DMS 273 (cell line): ENCODE results near the gene CD1C.
"Not testable (repeated sequence)": the region's sequence is repeated elsewhere in the genome, so short reads cannot be mapped to it uniquely, and the experiment has no call there.

Source experiments
- DNase-seq: peaks from one replicate; lab custom pipeline; 2025; ENCODE audit not compliant: unreplicated experiment; lab: John Stamatoyannopoulos, UW

The CD1C gene

DNA sequence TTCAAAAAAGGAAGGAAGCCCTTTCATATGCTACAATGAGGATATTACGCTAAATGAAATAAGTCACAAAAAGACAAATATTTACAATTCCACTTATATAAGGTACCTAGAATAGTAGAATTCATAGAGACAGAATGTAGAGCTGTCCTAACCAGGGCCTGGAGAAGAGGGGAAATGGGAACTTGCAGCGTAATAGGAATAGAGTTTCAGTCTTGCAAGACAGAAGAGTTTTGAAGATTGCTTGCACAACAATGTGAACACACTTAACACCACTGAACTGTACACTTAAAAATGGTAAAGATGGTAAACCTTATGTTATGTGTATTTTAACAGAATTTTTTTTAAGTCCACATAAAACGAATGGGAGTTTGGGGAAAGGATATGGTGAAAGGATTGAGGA lies 38.7 kb downstream of the CD1C start:
- no peak for DNase-seq

DNA sequence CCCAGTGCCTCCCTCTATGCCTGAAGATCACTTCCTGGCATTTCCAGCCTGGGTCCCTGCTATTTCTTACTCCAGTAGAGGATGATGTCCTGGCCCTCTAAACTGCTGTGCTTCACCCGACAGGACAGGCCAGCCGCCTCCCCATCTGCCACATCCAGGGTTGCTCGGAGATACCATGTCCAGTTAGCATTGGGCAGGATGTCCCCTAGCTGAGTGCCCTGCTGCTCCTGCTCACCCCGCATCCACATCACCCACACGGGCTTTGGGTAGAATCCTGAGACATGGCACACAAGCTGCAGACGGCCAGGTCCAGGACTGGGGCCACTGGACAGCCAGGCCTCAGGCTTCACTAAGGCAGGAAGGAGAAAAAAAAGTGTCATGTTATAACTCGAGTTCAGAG lies 39.6 kb downstream of the CD1C start:
- no peak for DNase-seq

DNA sequence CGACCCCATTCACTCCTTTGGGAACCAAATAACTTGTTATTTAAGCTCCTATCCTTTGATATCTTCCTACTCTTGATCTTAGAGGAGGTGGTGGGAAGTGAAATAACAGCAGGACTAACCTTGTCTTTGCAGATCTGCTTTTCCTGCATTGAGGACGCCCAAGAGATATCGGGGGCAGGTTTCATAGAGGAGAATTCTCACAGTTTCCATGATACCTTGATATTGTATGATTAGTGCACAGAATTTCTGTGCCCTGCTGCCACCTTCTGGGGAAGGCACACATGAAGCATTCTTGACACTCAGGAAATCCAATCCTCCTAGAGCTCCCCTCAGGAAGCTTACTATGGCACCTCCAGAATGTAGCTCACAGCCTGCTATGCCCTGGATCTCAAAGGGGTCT lies 40.0 kb downstream of the CD1C start:
- DNase-seq: peak; percentile 16

DNA sequence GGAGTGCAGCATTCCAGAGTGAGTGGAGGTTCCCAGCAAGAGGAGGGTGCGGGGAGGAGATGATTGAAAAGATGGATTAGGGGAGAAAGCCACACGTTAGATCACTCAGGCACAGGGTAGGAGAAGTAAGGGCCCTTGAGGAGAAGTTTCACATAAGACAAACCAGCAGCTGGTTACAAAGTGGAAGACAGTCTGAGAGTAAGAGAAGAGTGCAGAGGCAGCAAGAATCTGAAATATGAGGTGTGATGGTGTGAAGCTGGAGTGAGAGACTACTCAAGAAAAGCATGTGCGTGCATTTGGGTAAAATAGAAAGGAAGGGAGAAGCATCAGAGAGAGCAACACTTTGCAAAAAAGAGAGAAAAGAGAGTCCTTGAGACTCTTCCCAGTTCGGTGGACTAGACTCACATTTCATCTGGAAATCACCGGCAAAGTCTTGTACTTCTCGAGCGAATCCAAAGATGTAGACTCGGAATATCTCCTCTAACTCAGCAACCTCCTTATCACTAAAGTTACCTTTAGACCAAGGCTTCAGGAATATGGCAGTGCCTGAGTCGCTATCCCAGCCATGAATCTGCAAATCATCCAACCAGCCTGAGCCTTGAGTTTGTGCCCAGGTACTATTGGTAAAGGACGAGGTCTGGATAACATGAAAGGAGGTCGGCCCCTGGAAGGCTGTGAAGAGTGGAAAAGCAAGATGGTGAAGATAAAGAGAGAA lies 40.8 kb downstream of the CD1C start:
- no peak for DNase-seq

DNA sequence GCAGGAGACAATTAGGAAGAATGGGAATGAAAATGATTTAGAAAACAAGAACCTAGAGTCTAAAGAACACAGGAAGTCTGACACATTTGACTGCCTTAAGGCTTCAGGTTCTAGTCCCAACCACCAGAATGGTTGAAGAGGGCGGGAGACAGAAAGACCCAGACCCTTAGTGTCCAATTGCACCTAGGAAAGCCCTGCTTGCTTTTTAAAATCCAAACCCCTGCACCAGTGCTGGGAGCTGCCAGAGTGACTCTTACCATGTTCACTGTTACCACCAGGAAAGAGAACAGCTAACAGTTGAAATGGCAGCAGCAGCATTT lies 41.3 kb downstream of the CD1C start:
- DNase-seq: no peak

DNA sequence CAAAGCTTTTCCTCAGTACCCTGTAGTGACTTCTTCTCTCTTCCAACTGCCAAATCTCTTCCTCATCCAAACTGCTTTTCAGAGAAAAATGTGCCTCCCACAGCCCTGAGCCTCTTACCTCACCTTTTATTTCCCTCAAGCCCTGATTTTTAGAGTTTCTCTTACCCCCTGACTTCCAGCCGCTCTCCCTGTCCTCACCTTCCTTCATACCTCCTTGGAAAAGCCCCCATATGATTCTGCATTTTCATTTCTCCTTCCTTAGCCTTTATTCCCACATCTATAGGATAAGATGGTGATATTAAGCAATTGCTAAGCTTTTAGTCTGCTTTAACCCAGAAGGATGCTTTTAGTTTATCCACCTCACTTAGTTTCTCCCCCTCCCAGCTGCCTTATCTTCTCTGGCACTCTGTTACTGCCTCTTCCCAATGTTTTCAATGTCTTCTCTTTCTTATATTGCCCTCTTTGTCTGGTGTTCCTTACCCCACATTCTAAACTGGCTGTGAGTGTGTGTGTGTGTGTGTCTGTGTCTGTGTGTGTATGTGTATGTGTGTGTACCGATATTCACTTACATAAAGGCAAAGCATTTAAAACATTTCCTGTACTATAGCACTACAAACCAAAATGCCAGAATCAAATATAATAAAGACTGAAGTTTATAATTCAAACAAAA lies 41.9 kb downstream of the CD1C start, which contains the start of gene CD1B:
TSS of gene CD1B (minus strand) at position 51 of the 670 bp plus-strand sequence. CDS start 108 bp downstream, outside the sequence.
- no peak for DNase-seq

DNA sequence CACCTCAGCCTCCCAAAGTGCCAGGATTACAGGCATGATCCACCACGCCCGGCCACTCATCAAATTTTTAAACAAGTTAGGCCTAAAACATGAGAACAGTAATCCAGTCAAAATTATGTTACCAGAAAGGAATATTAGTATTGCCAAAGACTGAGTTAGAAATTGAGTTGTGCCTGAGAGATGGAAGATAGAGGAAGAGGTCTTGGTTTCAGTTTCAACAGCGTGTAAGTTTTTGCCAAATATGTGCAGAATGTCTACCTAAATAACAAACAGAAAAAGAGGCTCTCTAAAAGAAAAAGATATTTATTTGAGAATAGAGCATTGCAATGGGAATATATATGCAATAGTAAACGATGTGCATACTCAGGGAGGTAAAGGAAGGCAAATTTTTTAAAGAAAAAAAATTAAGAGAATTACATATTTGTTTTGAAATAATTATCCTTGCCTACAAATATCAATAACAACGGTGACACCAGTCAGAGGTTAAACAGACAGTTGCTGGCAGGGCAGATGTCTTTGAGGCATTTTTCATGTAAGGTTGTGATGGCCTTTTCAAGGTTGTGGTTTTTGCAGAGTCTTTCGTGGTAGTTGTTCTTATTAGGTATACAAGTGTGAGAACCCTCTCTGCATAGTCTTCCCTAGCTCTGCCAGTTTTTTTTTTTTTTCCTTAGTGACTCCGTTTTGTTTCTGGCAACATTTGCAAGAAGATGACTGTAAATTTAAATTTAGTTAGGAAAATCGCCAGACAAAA lies 43.9 kb downstream of the CD1C start:
- no peak for DNase-seq

DNA sequence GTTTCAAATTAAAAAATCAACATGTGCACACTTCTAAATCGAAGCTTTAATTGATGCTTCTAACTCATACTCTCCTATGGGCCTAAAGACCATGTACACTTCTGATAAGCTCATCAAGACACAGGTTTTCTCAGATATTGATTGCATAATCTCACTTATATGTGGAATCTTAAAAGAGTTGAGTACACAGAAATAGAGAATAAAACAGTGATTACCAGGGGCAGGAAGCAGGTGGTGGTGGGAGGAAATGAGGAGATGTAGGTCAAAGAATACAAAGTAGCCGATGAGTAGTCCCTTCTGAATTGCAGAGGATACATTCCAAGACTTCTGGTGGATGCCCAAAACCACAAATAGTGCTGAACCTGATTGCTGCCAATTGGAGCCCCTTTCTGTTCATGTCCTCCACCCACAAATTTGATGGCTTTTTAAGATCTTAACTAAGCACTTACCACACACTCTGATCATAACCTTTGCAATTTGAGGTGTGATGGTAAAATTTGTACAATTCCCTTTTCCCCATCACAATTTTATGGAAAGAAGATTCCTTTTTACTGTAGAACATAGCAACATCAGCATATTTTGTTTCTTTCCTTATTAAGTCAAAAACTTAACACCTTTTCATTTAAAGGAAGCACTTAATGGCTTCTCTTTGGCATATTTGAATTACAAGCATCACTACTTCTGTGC lies 44.9 kb downstream of the CD1C start:
- DNase-seq: no peak

DNA sequence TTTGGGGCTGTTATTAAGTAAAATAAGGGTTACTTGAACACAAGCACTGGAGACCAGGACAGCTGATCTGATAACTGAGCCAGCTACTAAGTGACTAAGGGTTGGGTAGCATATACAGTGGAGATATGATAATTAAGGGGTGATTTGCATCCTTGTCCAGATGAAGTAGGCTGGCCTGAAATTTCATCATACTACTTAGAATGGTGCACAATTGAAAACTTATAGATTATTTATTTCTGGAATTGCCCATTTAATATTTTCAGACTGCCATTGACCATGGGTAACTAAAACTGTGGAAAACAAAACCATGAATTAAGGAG lies 45.5 kb downstream of the CD1C start:
- DNase-seq: no peak

DNA sequence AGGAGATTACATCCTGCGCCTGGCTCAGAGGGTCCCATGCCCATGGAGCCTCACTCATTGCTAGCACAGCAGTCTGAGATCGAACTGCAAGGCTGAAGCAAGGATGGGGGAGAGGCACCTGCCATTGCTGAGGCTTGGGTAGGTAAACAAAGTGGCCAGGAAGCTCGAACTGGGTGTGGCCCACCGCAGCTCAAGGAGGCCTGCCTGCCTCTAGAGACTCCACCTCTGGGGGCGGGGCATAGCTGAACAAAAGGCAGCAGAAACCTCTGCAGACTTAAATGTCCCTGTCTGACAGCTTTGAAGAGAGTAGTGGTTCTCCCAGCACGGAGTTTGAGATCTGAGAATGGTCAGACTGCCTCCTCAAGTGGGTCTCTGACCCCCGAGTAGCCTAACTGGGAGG lies 46.7 kb downstream of the CD1C start:
- not testable (repeated sequence) for DNase-seq
